Breast epithelium (tissue), 4 donors: ENCODE data around the gene REC114. TPM values are rescaled to one million over a fixed set of nuclear protein-coding genes. Genes with fewer than 3 reads are reported as not detected.

Source experiments
- DNase-seq, 2 donors: peaks; one replicate each; pipeline ENCODE4 v3.0.0-alpha.2; 2019; ENCODE audit warnings: low spot score in 2 of 2
- H3K27ac ChIP-seq, 2 donors: fragments of 200-600 bp; sonication (generic) in 1 of 2; one replicate each; pipeline ENCODE4 v1.5.1; 2016 to 2019; ENCODE audit warnings: mild to moderate bottlenecking in 1 of 2
- H3K27me3 ChIP-seq, 2 donors: fragments of 200-600 bp; sonication (generic) in 1 of 2; one replicate each; pipeline versions ENCODE4 v1.5.1 to v1.6.0; 2017 to 2019; ENCODE audit warnings: control low read depth in 1 of 2, mild to moderate bottlenecking in 1 of 2
- H3K36me3 ChIP-seq: fragments of 200-600 bp; one replicate; pipeline ENCODE4 v1.5.1; 2019
- H3K4me1 ChIP-seq, 2 donors: fragments of 200-600 bp; sonication (generic); one replicate each; pipeline ENCODE4 v1.5.1; 2016 to 2019; ENCODE audit warnings: control low read depth in 1 of 2
- H3K4me3 ChIP-seq, 3 donors: fragments of 200-600 bp; sonication (generic); 1 replicate in 2 of 3; 2 replicates in 1 of 3; pipeline ENCODE4 v1.5.1; 2016 to 2019; ENCODE audit warnings: mild to moderate bottlenecking in 3 of 3, moderate library complexity in 2 of 3
- H3K9me3 ChIP-seq, 2 donors: fragments of 200-600 bp; sonication (generic) in 1 of 2; one replicate each; pipeline ENCODE4 v1.5.1; 2016 to 2019; ENCODE audit warnings: control low read depth in 1 of 2
- POLR2A ChIP-seq: fragments of 450-650 bp; IDR thresholded peaks from one replicate; pipeline ENCODE4 v1.6.1; 2016; ENCODE audit warnings: antibody characterized with exemption, mild to moderate bottlenecking, moderate library complexity
- POLR2AphosphoS5 ChIP-seq, 3 donors: sonication (generic); formaldehyde crosslinking; IDR thresholded peaks; one replicate each; pipeline ENCODE4 v1.6.1; 2017; ENCODE audit warnings: antibody characterized with exemption in 3 of 3
- intact Hi-C: fragments of 100-400 bp; cut with DNase I; formaldehyde crosslinking; loops from one replicate; pipeline ENCODE4 v1.15.1; 2023; ENCODE audit warnings: low total_unique reads
- total RNA-seq, 3 donors: library from RNA; depleted of rRNA; stranded (reverse); fragments of >200 nt; gene quantifications; one replicate each; pipeline ENCODE4 v1.1.0, GENCODE V29; 2016
- TF ChIP-seq, protein P1 (sequence below), 3 donors: fragments of 450-650 bp; IDR thresholded peaks; one replicate each; pipeline ENCODE4 v1.5.1; 2016 to 2017; ENCODE audit warnings: antibody characterized with exemption in 3 of 3, mild to moderate bottlenecking in 3 of 3, moderate library complexity in 3 of 3

Gene REC114, protein sequence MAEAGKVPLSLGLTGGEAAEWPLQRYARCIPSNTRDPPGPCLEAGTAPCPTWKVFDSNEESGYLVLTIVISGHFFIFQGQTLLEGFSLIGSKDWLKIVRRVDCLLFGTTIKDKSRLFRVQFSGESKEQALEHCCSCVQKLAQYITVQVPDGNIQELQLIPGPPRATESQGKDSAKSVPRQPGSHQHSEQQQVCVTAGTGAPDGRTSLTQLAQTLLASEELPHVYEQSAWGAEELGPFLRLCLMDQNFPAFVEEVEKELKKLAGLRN
- not detected for total RNA-seq

DNA sequence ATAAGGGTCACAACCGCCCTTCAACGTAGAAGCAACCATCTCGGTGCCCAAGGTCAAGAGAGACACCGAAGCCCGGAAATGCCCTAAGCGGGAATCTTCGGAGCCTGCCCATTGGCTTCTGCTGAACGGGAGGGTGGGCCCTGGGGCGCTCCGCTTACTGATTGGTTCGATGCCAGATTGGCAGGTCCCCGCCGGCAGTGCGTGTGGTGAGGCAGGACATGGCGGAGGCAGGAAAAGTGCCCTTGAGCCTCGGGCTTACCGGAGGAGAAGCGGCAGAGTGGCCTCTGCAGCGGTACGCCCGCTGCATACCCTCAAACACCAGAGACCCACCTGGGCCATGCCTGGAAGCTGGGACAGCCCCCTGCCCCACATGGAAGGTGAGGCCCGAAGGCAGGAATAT, at the start of gene REC114:
Gene REC114, plus strand, starts transcription at position 197 of the 400 bp plus-strand sequence. Its CDS starts 22 bp downstream, at position 219.
- H3K27me3 ChIP-seq = peaks cover 0 to 18% of the 10 kb centered on the region in 2 donors
- no peaks in the 10 kb centered on the region for H3K4me1 ChIP-seq
- no peak for TF ChIP-seq POLR2AphosphoS5 (IDR thresholded peaks at IDR 0.05)
- intact Hi-C loops = no loop called here
- no peak for DNase-seq
- no peak within 1 kb of the TSS for H3K4me3 ChIP-seq
- no peak within 1 kb of the TSS for H3K27ac ChIP-seq
- H3K36me3 ChIP-seq = no peaks in the 10 kb centered on the region
- H3K9me3 ChIP-seq = no peaks in the 10 kb centered on the region

DNA sequence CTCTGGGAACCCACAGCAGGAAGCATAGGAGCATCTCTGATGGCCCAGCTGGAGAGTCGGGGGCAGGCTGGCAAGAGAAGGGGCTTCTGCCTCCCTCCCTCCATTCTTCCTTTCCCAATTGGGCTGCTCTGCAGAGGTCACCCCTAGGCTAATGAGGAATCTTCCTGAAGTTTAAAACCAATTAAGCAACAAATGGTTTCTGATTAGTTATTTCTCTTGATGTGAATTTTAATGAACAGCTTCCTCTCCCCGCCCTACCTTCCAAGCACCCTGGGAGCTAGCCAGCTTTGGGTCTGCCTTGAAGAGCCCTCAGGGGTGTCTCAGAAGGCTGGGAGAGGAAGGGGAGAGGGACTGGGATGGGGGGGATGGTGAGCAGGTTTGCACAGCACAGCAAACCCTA, 49.6 kb upstream of the REC114 start:
- intact Hi-C loops = no loop called here
- no peak for DNase-seq

DNA sequence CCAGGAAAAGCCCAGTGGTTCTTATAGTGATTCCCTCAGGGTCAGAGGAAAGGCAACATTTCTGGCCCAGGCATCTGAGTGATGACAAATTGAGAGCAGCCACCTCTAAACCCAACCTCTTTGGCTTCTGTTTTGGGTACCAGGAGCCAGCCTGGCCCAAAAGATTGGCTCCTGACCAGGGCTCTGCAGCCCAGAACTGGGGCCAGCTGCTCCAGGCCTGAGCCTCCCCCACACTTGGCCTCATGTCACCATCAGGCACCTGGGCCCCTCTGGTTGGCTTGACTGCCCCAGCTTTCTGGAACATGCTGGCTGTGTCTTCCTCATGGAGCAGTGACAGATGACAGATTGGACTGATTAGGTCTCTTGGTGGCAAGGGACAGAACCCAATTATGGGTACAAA, 48.2 kb upstream of the REC114 start:
- no peaks in the 10 kb centered on the region for H3K9me3 ChIP-seq
- H3K27ac ChIP-seq = no peak overlapping the region
- no peak for DNase-seq
- intact Hi-C loops = no loop called here
- H3K4me1 ChIP-seq = no peaks in the 10 kb centered on the region
- H3K27me3 ChIP-seq = peaks cover 0 to 13% of the 10 kb centered on the region in 2 donors
- H3K36me3 ChIP-seq = no peaks in the 10 kb centered on the region
- TF ChIP-seq POLR2A (no peak), POLR2AphosphoS5 (IDR thresholded peaks at IDR 0.05) (no peak)
- TF ChIP-seq, protein P1, sequence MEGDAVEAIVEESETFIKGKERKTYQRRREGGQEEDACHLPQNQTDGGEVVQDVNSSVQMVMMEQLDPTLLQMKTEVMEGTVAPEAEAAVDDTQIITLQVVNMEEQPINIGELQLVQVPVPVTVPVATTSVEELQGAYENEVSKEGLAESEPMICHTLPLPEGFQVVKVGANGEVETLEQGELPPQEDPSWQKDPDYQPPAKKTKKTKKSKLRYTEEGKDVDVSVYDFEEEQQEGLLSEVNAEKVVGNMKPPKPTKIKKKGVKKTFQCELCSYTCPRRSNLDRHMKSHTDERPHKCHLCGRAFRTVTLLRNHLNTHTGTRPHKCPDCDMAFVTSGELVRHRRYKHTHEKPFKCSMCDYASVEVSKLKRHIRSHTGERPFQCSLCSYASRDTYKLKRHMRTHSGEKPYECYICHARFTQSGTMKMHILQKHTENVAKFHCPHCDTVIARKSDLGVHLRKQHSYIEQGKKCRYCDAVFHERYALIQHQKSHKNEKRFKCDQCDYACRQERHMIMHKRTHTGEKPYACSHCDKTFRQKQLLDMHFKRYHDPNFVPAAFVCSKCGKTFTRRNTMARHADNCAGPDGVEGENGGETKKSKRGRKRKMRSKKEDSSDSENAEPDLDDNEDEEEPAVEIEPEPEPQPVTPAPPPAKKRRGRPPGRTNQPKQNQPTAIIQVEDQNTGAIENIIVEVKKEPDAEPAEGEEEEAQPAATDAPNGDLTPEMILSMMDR (IDR thresholded peaks at IDR 0.05) = no peak
- no peak overlapping the region for H3K4me3 ChIP-seq

More for the DNA sequence above, 49.6 kb upstream of the REC114 start:
- peaks cover 0 to 13% of the 10 kb centered on the region in 2 donors for H3K27me3 ChIP-seq
- no peak overlapping the region for H3K27ac ChIP-seq
- no peaks in the 10 kb centered on the region for H3K4me1 ChIP-seq
- H3K4me3 ChIP-seq = no peak overlapping the region
- no peaks in the 10 kb centered on the region for H3K36me3 ChIP-seq
- no peaks in the 10 kb centered on the region for H3K9me3 ChIP-seq
- TF ChIP-seq, protein P1 (IDR thresholded peaks at IDR 0.05) = no peak
- TF ChIP-seq POLR2A (no peak), POLR2AphosphoS5 (IDR thresholded peaks at IDR 0.05) (no peak)

DNA sequence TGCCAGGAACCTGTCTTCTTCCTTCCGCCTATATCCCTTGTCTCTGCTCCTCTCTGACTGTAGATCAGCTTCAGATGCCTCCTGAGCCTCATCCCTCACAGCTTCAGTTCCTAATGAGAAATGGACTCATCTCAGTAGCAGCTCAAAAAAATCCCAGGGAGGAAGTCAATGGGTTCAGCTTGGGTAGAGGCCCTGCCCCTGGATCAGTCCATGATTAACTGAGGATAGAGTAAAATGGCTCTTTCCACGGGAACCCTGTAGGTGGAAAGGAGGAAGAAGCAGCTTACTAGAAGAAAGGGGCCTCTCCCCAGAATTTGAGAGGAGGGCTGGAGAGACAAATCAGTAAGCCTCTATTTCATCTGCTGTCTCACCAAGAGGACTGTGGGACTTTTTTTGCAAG, 47.3 kb upstream of the REC114 start:
- H3K36me3 ChIP-seq = no peaks in the 10 kb centered on the region
- TF ChIP-seq POLR2AphosphoS5 (IDR thresholded peaks at IDR 0.05) (no peak), POLR2A (no peak)
- TF ChIP-seq, protein P1 (IDR thresholded peaks at IDR 0.05) = no peak
- no peaks in the 10 kb centered on the region for H3K4me1 ChIP-seq
- no peak overlapping the region for H3K27ac ChIP-seq
- peaks cover 0 to 13% of the 10 kb centered on the region in 2 donors for H3K27me3 ChIP-seq
- intact Hi-C loops = no loop called here
- no peak overlapping the region for H3K4me3 ChIP-seq
- DNase-seq = no peak
- no peaks in the 10 kb centered on the region for H3K9me3 ChIP-seq

DNA sequence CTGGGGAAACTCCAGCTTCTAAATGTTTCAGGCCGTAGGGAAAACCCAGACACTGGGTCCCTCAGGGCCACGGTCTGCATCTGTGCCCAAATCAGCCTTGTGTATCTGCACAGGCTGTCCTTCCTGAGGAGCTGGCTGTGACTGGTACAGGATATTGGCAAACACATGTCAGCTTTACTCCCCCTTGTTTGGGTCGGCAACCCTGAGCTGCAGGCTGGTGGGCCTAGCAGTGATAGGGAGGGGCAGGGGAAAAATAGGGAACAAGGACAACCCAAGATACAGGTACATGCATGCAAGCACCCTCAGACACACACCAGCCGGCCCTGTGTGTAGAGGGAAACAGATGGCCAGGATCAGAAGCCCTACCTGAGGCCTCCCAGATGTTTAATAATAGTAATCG, 45.5 kb upstream of the REC114 start:
- peaks cover 0 to 13% of the 10 kb centered on the region in 2 donors for H3K27me3 ChIP-seq
- H3K27ac ChIP-seq = no peak overlapping the region
- no peak overlapping the region for H3K4me3 ChIP-seq
- H3K4me1 ChIP-seq = no peaks in the 10 kb centered on the region
- H3K36me3 ChIP-seq = no peaks in the 10 kb centered on the region
- intact Hi-C loops = no loop called here
- TF ChIP-seq POLR2A (no peak), POLR2AphosphoS5 (IDR thresholded peaks at IDR 0.05) (no peak)
- TF ChIP-seq, protein P1 (IDR thresholded peaks at IDR 0.05) = no peak
- no peak for DNase-seq
- no peaks in the 10 kb centered on the region for H3K9me3 ChIP-seq
